ENCODE data around the gene HDAC4. TPM values are rescaled to one million over a fixed set of nuclear protein-coding genes. Genes with fewer than 3 reads are reported as not detected.
"Not testable (repeated sequence)": the region's sequence is repeated elsewhere in the genome, so short reads cannot be mapped to it uniquely, and the experiment has no call there.

The HDAC4 gene
- total and polyA plus RNA-seq, 9 of the 15 experiments (the other 6 are each of a cell fraction or from before 2014, with no cell fraction given): 0.11 to 20.2 (median 4.0) TPM

DNA sequence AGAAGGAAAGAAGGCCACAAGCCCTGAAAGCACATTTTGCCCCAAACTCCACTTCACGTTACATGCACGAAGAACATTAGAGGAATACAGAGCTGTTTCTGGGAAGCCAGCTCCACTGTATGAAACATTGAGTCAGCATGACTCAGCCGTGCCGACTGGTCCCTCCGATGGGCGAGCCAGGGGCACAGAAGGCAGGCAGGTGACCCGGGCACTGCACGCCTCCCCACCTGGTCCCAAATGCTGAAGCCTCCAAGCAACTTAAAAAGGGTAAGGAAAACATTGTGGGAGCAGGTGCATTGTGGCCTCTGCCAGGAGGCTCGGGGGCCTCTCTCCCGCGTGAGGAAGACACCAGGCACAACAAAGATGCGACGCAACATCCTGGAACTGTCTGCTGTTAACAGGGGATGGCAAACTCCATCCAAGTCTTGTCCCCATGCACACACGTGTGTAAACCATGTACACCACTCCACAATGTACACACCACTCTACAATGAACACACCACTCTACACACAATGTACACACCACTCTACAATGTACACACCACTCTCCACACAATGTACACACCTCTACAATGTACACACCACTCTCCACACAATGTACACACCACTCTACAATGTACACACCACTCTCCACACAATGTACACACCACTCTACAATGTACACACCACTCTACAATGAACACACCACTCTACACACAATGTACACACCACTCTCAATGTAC is 120.4 kb downstream of the HDAC4 start (continued):
- peak; percentile 81 for TF ChIP-seq ATF3 (IDR thresholded peaks at IDR 0.05)
- not testable (repeated sequence) for TF ChIP-seq ATF3 (CRISPR knock-in tag; conservative IDR thresholded peaks at IDR 0.05); JUN (CRISPR knock-in tag; IDR thresholded peaks at IDR 0.05; ENCODE audit: borderline replicate concordance); NR2C1 (IDR thresholded peaks at IDR 0.05); NR4A1 (CRISPR knock-in tag; IDR thresholded peaks at IDR 0.05)
- TF ChIP-seq TBP (optimal IDR thresholded peaks at IDR 0.05; ENCODE audit: low read depth, low read length): peak; percentile 32
- TF ChIP-seq SOX6 (IDR thresholded peaks at IDR 0.05): 0 out of 2 replicates have a peak, but pooled peaks have one; percentile 26
- TF ChIP-seq, protein P1, sequence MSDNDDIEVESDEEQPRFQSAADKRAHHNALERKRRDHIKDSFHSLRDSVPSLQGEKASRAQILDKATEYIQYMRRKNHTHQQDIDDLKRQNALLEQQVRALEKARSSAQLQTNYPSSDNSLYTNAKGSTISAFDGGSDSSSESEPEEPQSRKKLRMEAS (CRISPR knock-in tag; IDR thresholded peaks at IDR 0.05): peak; percentile 48; the same call in 1 of the 2 replicates
- TF ChIP-seq DPF2 (IDR thresholded peaks at IDR 0.05): peak; percentile 71
- peak; percentile 74; the same call in 1 of the 2 replicates for TF ChIP-seq BACH1 (tag; IDR thresholded peaks at IDR 0.05)
- TF ChIP-seq SMARCC2 (IDR thresholded peaks at IDR 0.05; ENCODE audit: low read depth): peak; percentile 46; the same call in 1 of the 2 replicates
- TF ChIP-seq JUND (IDR thresholded peaks at IDR 0.05; ENCODE audit: borderline replicate concordance, low read depth, low read length): peak; percentile 73
- peak; percentile 79; the same call in 1 of the 3 replicates for TF ChIP-seq JUND (tag; IDR thresholded peaks at IDR 0.05; ENCODE audit: borderline replicate concordance, low read depth, low read length)
- 0 out of 2 replicates have a peak, but pooled peaks have one; percentile 7 for TF ChIP-seq JUN (IDR thresholded peaks at IDR 0.05; ENCODE audit: borderline replicate concordance, low read depth, low read length)
- TF ChIP-seq, protein P2, sequence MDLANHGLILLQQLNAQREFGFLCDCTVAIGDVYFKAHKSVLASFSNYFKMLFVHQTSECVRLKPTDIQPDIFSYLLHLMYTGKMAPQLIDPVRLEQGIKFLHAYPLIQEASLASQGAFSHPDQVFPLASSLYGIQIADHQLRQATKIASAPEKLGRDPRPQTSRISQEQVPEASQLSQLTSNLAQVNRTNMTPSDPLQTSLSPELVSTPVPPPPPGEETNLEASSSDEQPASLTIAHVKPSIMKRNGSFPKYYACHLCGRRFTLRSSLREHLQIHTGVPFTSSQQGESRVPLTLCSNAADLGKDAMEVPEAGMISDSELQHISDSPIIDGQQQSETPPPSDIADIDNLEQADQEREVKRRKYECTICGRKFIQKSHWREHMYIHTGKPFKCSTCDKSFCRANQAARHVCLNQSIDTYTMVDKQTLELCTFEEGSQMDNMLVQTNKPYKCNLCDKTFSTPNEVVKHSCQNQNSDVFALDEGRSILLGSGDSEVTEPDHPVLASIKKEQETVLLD (IDR thresholded peaks at IDR 0.05): peak; percentile 57; the same call in 1 of the 2 replicates
- 0 out of 2 replicates have a peak, but pooled peaks have one; percentile 5 for TF ChIP-seq ZBTB12 (CRISPR knock-in tag; IDR thresholded peaks at IDR 0.05)
- TF ChIP-seq MAFF (IDR thresholded peaks at IDR 0.05; ENCODE audit: low read length): peak; percentile 69
- 0 out of 2 replicates have a peak, but pooled peaks have one; percentile 43 for TF ChIP-seq NR2C1 (tag; IDR thresholded peaks at IDR 0.05)
- peak; percentile 6; the same call in 1 of the 2 replicates for TF ChIP-seq ZNF668 (CRISPR knock-in tag; IDR thresholded peaks at IDR 0.05)
- 0 out of 2 replicates have a peak, but pooled peaks have one; percentile 34 for TF ChIP-seq FOXJ2 (tag; IDR thresholded peaks at IDR 0.05)
- peak; percentile 21; the same call in 1 of the 2 replicates for TF ChIP-seq EP300 (IDR thresholded peaks at IDR 0.05; ENCODE audit: low read length)
- peak; percentile 70 for TF ChIP-seq SMARCE1 (IDR thresholded peaks at IDR 0.05)
- TF ChIP-seq NR4A1 (tag; IDR thresholded peaks at IDR 0.05): peak; percentile 62; the same call in 1 of the 2 replicates
- peak; percentile 80 for TF ChIP-seq MAFK (IDR thresholded peaks at IDR 0.05; ENCODE audit: low read length)
- TF ChIP-seq ARID2 (IDR thresholded peaks at IDR 0.05): peak; percentile 38; the same call in 1 of the 2 replicates
- TF ChIP-seq EP400 (IDR thresholded peaks at IDR 0.05): peak; percentile 62
- peak; percentile 56 for TF ChIP-seq DMBX1 (CRISPR knock-in tag; IDR thresholded peaks at IDR 0.05; ENCODE audit: borderline replicate concordance)
